K562 (cell line): ENCODE measurements around the gene USP37. TPM values are rescaled to one million over a fixed set of nuclear protein-coding genes. Genes with fewer than 3 reads are reported as not detected.

Experiments used
- AFF1 ChIP-seq, 2 experiments: fragments of 450-650 bp; IDR thresholded peaks; 2 replicates each; pipeline ENCODE4 v1.6.1; 2018; ENCODE audit warnings: mild to moderate bottlenecking in 2 of 2, low read depth in 1 of 2; ENCODE audit not compliant: partially characterized antibody in 2 of 2
- HNRNPH1 ChIP-seq: fragments of 200-400 bp; formaldehyde crosslinking; optimal IDR thresholded peaks from 2 replicates; pipeline ENCODE3; 2017; ENCODE audit warnings: low read depth, mild to moderate bottlenecking, low read length, moderate library complexity
- NFATC3 ChIP-seq: fragments of 450-650 bp; IDR thresholded peaks from 2 replicates; pipeline ENCODE4 v1.6.1; 2017; ENCODE audit warnings: mild to moderate bottlenecking
- NFIC ChIP-seq: fragments of 450-650 bp; IDR thresholded peaks from 2 replicates; pipeline ENCODE4 v1.6.1; 2017; ENCODE audit warnings: mild to moderate bottlenecking, inconsistent platforms
- NR0B1 ChIP-seq: fragments of 450-650 bp; IDR thresholded peaks from one replicate; pipeline ENCODE4 v1.6.1; 2018; ENCODE audit warnings: mild to moderate bottlenecking, moderate library complexity; ENCODE audit not compliant: partially characterized antibody
- POLR2A ChIP-seq: fragments of 450-650 bp; conservative IDR thresholded peaks from 2 replicates; pipeline ENCODE4 v1.6.1; 2016
- PTBP1 ChIP-seq: fragments of 200-400 bp; formaldehyde crosslinking; IDR thresholded peaks from 2 replicates; pipeline ENCODE4 v1.6.1; 2017; ENCODE audit warnings: low read depth, low read length
- RAD51 ChIP-seq: fragments of 450-650 bp; IDR thresholded peaks from 2 replicates; pipeline ENCODE4 v1.7.1; 2016; ENCODE audit warnings: low read depth, mild to moderate bottlenecking, borderline replicate concordance
- RBM25 ChIP-seq: fragments of 200-400 bp; formaldehyde crosslinking; IDR thresholded peaks from 2 replicates; pipeline ENCODE4 v1.6.1; 2018; ENCODE audit warnings: low read length, low read depth, moderate library complexity; ENCODE audit not compliant: severe bottlenecking
- RREB1 ChIP-seq: fragments of 250-450 bp; sonication (Bioruptor Pico); IDR thresholded peaks from 2 replicates; pipeline ENCODE4 v1.4.0; 2020
- SMARCA4 ChIP-seq: fragments of 450-650 bp; IDR thresholded peaks from 2 replicates; pipeline ENCODE4 v1.6.1; 2016
- ZNF3 ChIP-seq: fragments of 250-450 bp; sonication (Bioruptor Pico); IDR thresholded peaks from 2 replicates; pipeline ENCODE4 v1.5.0; 2021; ENCODE audit warnings: mild to moderate bottlenecking, moderate library complexity
- ZNF518B ChIP-seq: fragments of 250-450 bp; sonication (Bioruptor Pico); IDR thresholded peaks from 2 replicates; pipeline ENCODE4 v1.5.0; 2021; ENCODE audit warnings: mild to moderate bottlenecking, moderate library complexity
- polyA plus RNA-seq, 8 experiments: library from polyadenylated mRNA; depleted of rRNA in 4 of 8; stranded (reverse) in 5 of 8; unstranded in 3 of 8; fragments of >200 nt; fragmentation: Nextera tagmentation in 2 of 8; fragmentation: Illumina TruSeq in 1 of 8; extraction: Ambion mirVana in 2 of 8; extraction: Trizol in 1 of 8; gene quantifications; 2 replicates each; pipeline versions ENCODE4 v1.2.1 to v1.2.3, GENCODE V29; 2011 to 2014; ENCODE audit warnings: inconsistent platforms in 1 of 8, missing spikeins in 1 of 8
- total RNA-seq, 7 experiments: library from RNA; depleted of rRNA in 6 of 7; stranded (reverse); fragments of >200 nt in 6 of 7; fragmentation: Illumina TruSeq in 2 of 7; extraction: Trizol in 2 of 7; gene quantifications; 2 replicates each; pipeline versions ENCODE4 v1.2.1 to v1.2.3, GENCODE V29; 2011 to 2021; ENCODE audit warnings: low replicate concordance in 1 of 7

Gene USP37
- total and polyA plus RNA-seq, 9 of the 15 experiments (the other 6 are each of a cell fraction or from before 2014, with no cell fraction given): 2.0 to 14.2 (median 8.5) TPM

GRCh38 chr2:218406949-218407618, 161.1 kb downstream of the USP37 start (continued):
- TF ChIP-seq NR0B1: no peak
- 0 out of 2 replicates have a peak, but pooled peaks have one; percentile 38 for TF ChIP-seq PTBP1
- TF ChIP-seq SMARCA4: no peak
- TF ChIP-seq NFATC3: no peak
- TF ChIP-seq AFF1 (IDR thresholded peaks at IDR 0.05; ENCODE audit: low read depth in 1 of 2, partially characterized antibody in 2 of 2): no peak
- no peak for TF ChIP-seq ZNF3 (CRISPR knock-in tag)
- peak; percentile 38 for TF ChIP-seq RBM25
- no peak for TF ChIP-seq RAD51
- TF ChIP-seq RREB1 (CRISPR knock-in tag): no peak
- peak; percentile 65 for TF ChIP-seq POLR2A
- no peak for TF ChIP-seq ZNF518B
- peak; percentile 45; the same call in 1 of the 2 replicates for TF ChIP-seq NFIC
- no peak for TF ChIP-seq HNRNPH1
